Gastroesophageal sphincter (tissue), 3 donors: Measurements from ENCODE around the gene FBXO15.

Source experiments
- CTCF ChIP-seq, 4 experiments: fragments of 200-600 bp in 2 of 4; fragments of 450-650 bp in 2 of 4; sonication (generic) in 1 of 4; IDR thresholded peaks; one replicate each; pipeline ENCODE4 v1.5.1; 2017 to 2019; ENCODE audit warnings: antibody characterized with exemption in 4 of 4, mild to moderate bottlenecking in 2 of 4, moderate library complexity in 2 of 4
- EP300 ChIP-seq: sonication (generic); formaldehyde crosslinking; IDR thresholded peaks from one replicate; pipeline ENCODE4 v1.6.1; 2017; ENCODE audit warnings: antibody characterized with exemption, mild to moderate bottlenecking
- POLR2AphosphoS5 ChIP-seq: sonication (generic); formaldehyde crosslinking; IDR thresholded peaks from one replicate; pipeline ENCODE4 v1.6.1; 2017; ENCODE audit warnings: antibody characterized with exemption

GRCh38 chr18:74097803-74098202 lies 49.8 kb downstream of the FBXO15 start:
- no peak for TF ChIP-seq CTCF (IDR thresholded peaks at IDR 0.05)
- no peak for TF ChIP-seq POLR2AphosphoS5
- TF ChIP-seq EP300, result no peak
